Measurements from ENCODE around the gene UQCC2.

The UQCC2 gene

DNA sequence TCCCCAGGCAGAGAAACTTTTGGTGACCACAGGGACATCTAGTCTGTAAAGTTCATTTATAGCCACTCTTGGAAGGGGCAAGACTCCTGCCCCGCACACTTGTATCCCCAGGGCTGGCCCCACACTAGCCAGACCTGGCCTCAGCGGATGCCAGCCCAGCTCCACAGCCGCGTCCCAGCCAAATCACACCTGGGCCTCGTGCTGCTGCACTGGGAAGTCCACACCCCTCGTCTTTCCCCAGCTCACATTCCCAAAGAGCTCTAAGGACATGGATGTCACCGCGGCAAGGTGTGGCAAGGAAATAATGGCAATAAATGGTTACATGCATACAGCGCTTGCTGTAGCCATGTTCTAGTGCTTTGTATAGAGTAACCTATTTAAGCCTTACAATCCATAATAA, 26.7 kb upstream of the UQCC2 start:
- no peak for TF ChIP-seq CTCF (IDR thresholded peaks at IDR 0.05; ENCODE audit: low read length, missing control alignments)
- no peak overlapping the region for H3K4me3 ChIP-seq (replicated peaks; ENCODE audit: low read depth, low read length)
- DNase-seq (ENCODE audit: low read depth): no peak

DNA sequence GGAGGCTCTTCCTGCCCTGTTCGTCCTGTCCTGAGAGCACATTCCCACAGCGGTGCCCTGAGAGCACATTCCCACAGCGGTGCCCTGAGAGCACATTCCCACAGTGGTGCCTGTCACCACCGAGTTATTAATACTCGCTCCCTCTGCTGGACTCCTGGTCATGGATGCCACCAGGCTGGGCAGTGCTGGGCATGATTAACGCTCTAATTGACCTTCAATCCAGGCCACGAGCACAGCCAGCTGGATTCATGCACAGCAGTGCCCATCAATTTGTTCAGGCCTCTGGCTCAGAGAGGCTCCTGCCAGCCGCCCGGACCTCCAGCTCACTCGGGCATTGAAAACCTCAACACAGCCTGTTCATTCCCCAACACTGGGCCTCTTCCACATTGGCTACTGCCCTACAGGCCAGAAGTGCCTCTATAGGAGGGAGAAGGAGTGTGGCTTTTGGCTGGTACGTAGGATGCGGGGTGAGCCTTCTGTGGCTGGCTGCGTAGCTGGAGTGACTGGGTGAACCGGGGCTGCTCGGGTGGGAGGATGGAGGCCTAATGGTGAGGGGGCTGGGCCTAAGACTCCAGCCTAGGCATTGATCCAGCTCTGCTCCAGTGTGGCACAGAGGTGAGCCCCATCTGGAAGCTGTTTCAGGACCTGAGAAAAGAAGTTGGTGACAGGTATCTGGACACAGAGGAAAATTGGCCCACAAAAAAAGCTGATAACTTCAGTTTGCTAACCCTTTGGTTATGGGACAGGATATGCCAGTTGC, 25.9 kb upstream of the UQCC2 start:
- H3K4me3 ChIP-seq (replicated peaks; ENCODE audit: low read depth, low read length): no peak overlapping the region
- TF ChIP-seq CTCF (IDR thresholded peaks at IDR 0.05; ENCODE audit: low read length, missing control alignments): no peak
- no peak for DNase-seq (ENCODE audit: low read depth)

GRCh38 chr6:33735216-33735615, 23.7 kb upstream of the UQCC2 start:
- DNase-seq (ENCODE audit: low read depth): no peak
- TF ChIP-seq CTCF (IDR thresholded peaks at IDR 0.05; ENCODE audit: low read length, missing control alignments): no peak
- H3K4me3 ChIP-seq (replicated peaks; ENCODE audit: low read depth, low read length): no peak overlapping the region

DNA sequence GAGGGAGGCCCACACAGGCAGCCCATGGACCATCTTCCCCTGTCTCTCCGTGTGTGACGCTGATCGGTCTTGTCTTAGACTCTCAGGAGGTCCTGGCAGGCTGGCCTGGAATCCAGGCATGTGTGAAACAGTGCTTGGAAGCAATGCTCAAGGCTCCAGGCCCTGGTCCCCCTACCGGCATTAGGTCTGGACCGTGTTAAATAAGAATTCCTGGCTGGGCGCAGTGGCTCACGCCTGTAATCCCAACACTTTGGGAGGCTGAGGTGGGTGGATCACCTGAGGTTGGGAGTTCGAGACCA, 22.2 kb upstream of the UQCC2 start:
- DNase-seq (ENCODE audit: low read depth): no peak
- TF ChIP-seq CTCF (IDR thresholded peaks at IDR 0.05; ENCODE audit: low read length, missing control alignments): no peak
- no peak overlapping the region for H3K4me3 ChIP-seq (replicated peaks; ENCODE audit: low read depth, low read length)

- no peak overlapping the region for H3K4me3 ChIP-seq (replicated peaks; ENCODE audit: low read depth, low read length)
- no peak for DNase-seq (ENCODE audit: low read depth)
- TF ChIP-seq CTCF (IDR thresholded peaks at IDR 0.05; ENCODE audit: low read length, missing control alignments): no peak
Observed at GRCh38 chr6:33732817-33733708, 21.6 kb upstream of the UQCC2 start.

- TF ChIP-seq CTCF (IDR thresholded peaks at IDR 0.05; ENCODE audit: low read length, missing control alignments): no peak
- DNase-seq (ENCODE audit: low read depth): no peak
- no peak overlapping the region for H3K4me3 ChIP-seq (replicated peaks; ENCODE audit: low read depth, low read length)
Observed at GRCh38 chr6:33732385-33732784, 20.9 kb upstream of the UQCC2 start.

Data from fibroblast of pulmonary artery (primary cell).